Measurements from ENCODE around the gene LSM14B.

Gene LSM14B

GRCh38 chr20:62182469-62183425 lies 60.5 kb downstream of the LSM14B start, which contains the start of gene MTG2:
MTG2 (plus strand) TSS chr20:62183028; CDS start chr20:62193421, 10,393 bp downstream.
- Histone ChIP-seq H3K9me3 (ENCODE audit: control insufficient read depth, low read length) (no peaks in the 10 kb centered on the region), H3K36me3 (ENCODE audit: control insufficient read depth, insufficient read depth, low read length, severe bottlenecking) (peaks cover 7% of the 10 kb centered on the region), H3K9ac (ENCODE audit: low read length) (peak within 1 kb of the TSS; percentile 99), H3K4me1 (ENCODE audit: control insufficient read depth, insufficient read depth, low read length) (peaks cover 27% of the 10 kb centered on the region), H3K27me3 (replicated peaks; ENCODE audit: control insufficient read depth, insufficient read depth, low read length) (no peaks in the 10 kb centered on the region), H3K4me3 (ENCODE audit: low read length) (peak within 1 kb of the TSS; percentile 99)
- DNase-seq (ENCODE audit: low read depth): peak; percentile 99

GRCh38 chr20:62183426-62184142 lies 61.3 kb downstream of the LSM14B start:
- DNase-seq (ENCODE audit: low read depth): peak; percentile 49
- Histone ChIP-seq H3K9ac (ENCODE audit: low read length) (peak overlapping the region; percentile 99), H3K4me3 (ENCODE audit: low read length) (peak overlapping the region; percentile 99), H3K36me3 (ENCODE audit: control insufficient read depth, insufficient read depth, low read length, severe bottlenecking) (peaks cover 7% of the 10 kb centered on the region), H3K9me3 (ENCODE audit: control insufficient read depth, low read length) (no peaks in the 10 kb centered on the region), H3K4me1 (ENCODE audit: control insufficient read depth, insufficient read depth, low read length) (peaks cover 29% of the 10 kb centered on the region), H3K27me3 (replicated peaks; ENCODE audit: control insufficient read depth, insufficient read depth, low read length) (no peaks in the 10 kb centered on the region)

Data from adipocyte (in vitro differentiated cells).